Neural cell (in vitro differentiated cells): ENCODE results near the gene WNT2B. TPM values are rescaled to one million over a fixed set of nuclear protein-coding genes. Genes with fewer than 3 reads are reported as not detected.

Experiments used
- H2AFZ ChIP-seq: fragments of 200-600, 300-800 bp; sonication (generic), shearing (Covaris generic); 2 replicates; pipeline ENCODE4 v1.6.0; 2014; ENCODE audit warnings: low read depth, mild to moderate bottlenecking, antibody characterized with exemption, low read length, moderate library complexity
- H3F3A ChIP-seq: fragments of 200-600 bp; shearing (Covaris generic); 2 replicates; pipeline ENCODE4 v1.6.1; 2016; ENCODE audit warnings: mild to moderate bottlenecking, moderate library complexity, mixed read lengths, antibody characterized with exemption, low read length; ENCODE audit not compliant: insufficient read depth, poor library complexity, severe bottlenecking
- H3K27ac ChIP-seq: fragments of 200-600, 300-800 bp; sonication (generic), shearing (Covaris generic); 2 replicates; pipeline ENCODE4 v1.5.1; 2014; ENCODE audit warnings: mild to moderate bottlenecking, low read length, moderate library complexity
- H3K27me3 ChIP-seq: fragments of 300-800, 200-600 bp; sonication (generic), shearing (Covaris generic); 2 replicates; pipeline ENCODE4 v1.6.0; 2014; ENCODE audit warnings: mild to moderate bottlenecking, low read depth, low read length, moderate library complexity; ENCODE audit not compliant: insufficient read depth
- H3K36me3 ChIP-seq: fragments of 300-800, 200-600 bp; sonication (generic), shearing (Covaris generic); 2 replicates; pipeline ENCODE4 v1.5.1; 2014; ENCODE audit warnings: mild to moderate bottlenecking, antibody characterized with exemption, low read length, moderate library complexity; ENCODE audit not compliant: insufficient read depth
- H3K4me2 ChIP-seq: fragments of 300-800, 200-600 bp; sonication (generic), shearing (Covaris generic); 2 replicates; pipeline ENCODE4 v1.6.0; 2014; ENCODE audit warnings: mild to moderate bottlenecking, low read length
- H3K4me3 ChIP-seq: fragments of 300-800, 200-600 bp; sonication (generic), shearing (Covaris generic); 2 replicates; pipeline ENCODE4 v1.5.1; 2014; ENCODE audit warnings: mild to moderate bottlenecking, low read length, moderate library complexity
- H3K79me2 ChIP-seq: fragments of 200-600 bp; shearing (Covaris generic); replicated peaks from 2 replicates; pipeline ENCODE4 v1.6.0; 2014; ENCODE audit warnings: mild to moderate bottlenecking, low read length, moderate library complexity; ENCODE audit not compliant: insufficient read depth
- H3K9ac ChIP-seq: fragments of 300-800, 200-600 bp; sonication (generic), shearing (Covaris generic); 2 replicates; pipeline ENCODE4 v1.6.1; 2016; ENCODE audit warnings: mild to moderate bottlenecking, low read length, mixed read lengths
- H3K9me2 ChIP-seq: fragments of 200-600 bp; shearing (Covaris generic); 2 replicates; pipeline ENCODE4 v1.6.1; 2016; ENCODE audit warnings: mild to moderate bottlenecking, low read length, mixed read lengths; ENCODE audit not compliant: insufficient read depth
- H3K9me3 ChIP-seq: fragments of 200-600, 300-800 bp; sonication (generic), shearing (Covaris generic); 2 replicates; pipeline ENCODE4 v1.6.1; 2016; ENCODE audit warnings: mild to moderate bottlenecking, mixed run types, low read length, moderate library complexity, mixed read lengths
- H4K20me1 ChIP-seq: fragments of 200-600 bp; shearing (Covaris generic); 2 replicates; pipeline ENCODE4 v1.6.1; 2016; ENCODE audit warnings: mild to moderate bottlenecking, mixed run types; ENCODE audit not compliant: insufficient read depth
- EP300 ChIP-seq: fragments of 450-650 bp; conservative IDR thresholded peaks from 2 replicates; pipeline ENCODE4 v1.6.1; 2014; ENCODE audit warnings: antibody characterized with exemption, mild to moderate bottlenecking, moderate library complexity; ENCODE audit not compliant: poor library complexity, severe bottlenecking
- EZH2 ChIP-seq: fragments of 200-600, 300-800 bp; shearing (Covaris generic), sonication (generic); IDR thresholded peaks from 2 replicates; pipeline ENCODE4 v1.6.1; 2014; ENCODE audit warnings: antibody characterized with exemption, low read length, borderline replicate concordance, mild to moderate bottlenecking; ENCODE audit not compliant: insufficient read depth, poor library complexity, severe bottlenecking
- MXI1 ChIP-seq: fragments of 450-650 bp; conservative IDR thresholded peaks from 2 replicates; pipeline ENCODE4 v1.6.1; 2014; ENCODE audit warnings: antibody characterized with exemption, mild to moderate bottlenecking; ENCODE audit not compliant: poor library complexity, severe bottlenecking
- POLR2AphosphoS5 ChIP-seq: IDR thresholded peaks from 2 replicates; pipeline ENCODE4 v1.6.1; 2012
- RAD21 ChIP-seq: fragments of 450-650 bp; conservative IDR thresholded peaks from 2 replicates; pipeline ENCODE4 v1.6.1; 2014; ENCODE audit warnings: antibody characterized with exemption, mild to moderate bottlenecking, moderate library complexity
- SMC3 ChIP-seq: fragments of 450-650 bp; conservative IDR thresholded peaks from 2 replicates; pipeline ENCODE4 v1.6.1; 2014; ENCODE audit warnings: antibody characterized with exemption, mild to moderate bottlenecking, moderate library complexity; ENCODE audit not compliant: poor library complexity
- TAF1 ChIP-seq: IDR thresholded peaks from 2 replicates; pipeline ENCODE4 v1.6.1; 2012; ENCODE audit warnings: low read depth
- polyA plus RNA-seq: library from polyadenylated mRNA; depleted of rRNA; stranded (reverse); fragments of >200 nt; gene quantifications from 2 replicates; pipeline ENCODE4 v1.2.3, GENCODE V29; 2014
- TF ChIP-seq, protein P1 (sequence below): IDR thresholded peaks from 2 replicates; pipeline ENCODE4 v1.6.1; 2012; ENCODE audit warnings: borderline replicate concordance
- TF ChIP-seq, protein P2 (sequence below): fragments of 450-650 bp; IDR thresholded peaks from 2 replicates; pipeline ENCODE4 v1.5.1; 2014; ENCODE audit warnings: antibody characterized with exemption, mild to moderate bottlenecking, moderate library complexity; ENCODE audit not compliant: poor library complexity, severe bottlenecking

WNT2B gene
- polyA plus RNA-seq, 1 donor from 2014 or later, result 3.1 TPM

DNA sequence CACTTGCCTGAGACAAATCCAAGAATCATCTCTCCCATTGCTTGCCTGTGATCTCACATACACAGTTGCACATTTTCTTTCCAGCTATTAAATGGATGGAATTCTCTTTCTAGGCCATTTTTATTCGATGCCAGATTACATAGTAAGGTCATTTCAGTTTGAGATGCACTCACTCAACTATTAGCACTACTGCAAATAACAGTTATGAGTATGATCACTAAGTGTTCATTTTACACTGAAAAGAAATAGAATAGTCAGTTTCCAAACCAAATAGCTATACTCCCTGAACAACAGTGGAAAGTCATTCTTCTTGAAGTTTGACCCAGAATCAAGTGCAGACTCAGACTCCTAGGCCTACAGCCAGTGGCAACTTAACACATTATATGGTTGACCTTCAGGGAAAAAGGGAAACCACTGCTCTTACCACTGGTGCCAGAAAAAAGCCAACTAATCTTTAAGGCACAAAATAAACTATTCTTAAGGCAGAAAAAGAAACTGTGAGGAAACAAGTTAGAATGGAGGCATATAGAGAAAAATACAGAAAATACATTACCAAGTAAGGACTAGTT lies 31.5 kb downstream of the WNT2B start:
- Histone ChIP-seq H3K4me3 (no peak overlapping the region), H3K9ac (no peak overlapping the region), H3K4me2 (no peak overlapping the region), H3K36me3 (peaks cover 5% of the 10 kb centered on the region), H3K9me2 (no peaks in the 10 kb centered on the region), H3K79me2 (no peaks in the 10 kb centered on the region), H2AFZ (no peak overlapping the region), H3F3A (no peaks in the 10 kb centered on the region), H3K27ac (no peak overlapping the region), H3K9me3 (no peaks in the 10 kb centered on the region), H4K20me1 (no peaks in the 10 kb centered on the region), H3K27me3 (no peaks in the 10 kb centered on the region)
- TF ChIP-seq RAD21 (no peak), TAF1 (no peak), MXI1 (no peak), EP300 (no peak), SMC3 (no peak), POLR2AphosphoS5 (no peak), EZH2 (no peak)
- TF ChIP-seq, protein P1, sequence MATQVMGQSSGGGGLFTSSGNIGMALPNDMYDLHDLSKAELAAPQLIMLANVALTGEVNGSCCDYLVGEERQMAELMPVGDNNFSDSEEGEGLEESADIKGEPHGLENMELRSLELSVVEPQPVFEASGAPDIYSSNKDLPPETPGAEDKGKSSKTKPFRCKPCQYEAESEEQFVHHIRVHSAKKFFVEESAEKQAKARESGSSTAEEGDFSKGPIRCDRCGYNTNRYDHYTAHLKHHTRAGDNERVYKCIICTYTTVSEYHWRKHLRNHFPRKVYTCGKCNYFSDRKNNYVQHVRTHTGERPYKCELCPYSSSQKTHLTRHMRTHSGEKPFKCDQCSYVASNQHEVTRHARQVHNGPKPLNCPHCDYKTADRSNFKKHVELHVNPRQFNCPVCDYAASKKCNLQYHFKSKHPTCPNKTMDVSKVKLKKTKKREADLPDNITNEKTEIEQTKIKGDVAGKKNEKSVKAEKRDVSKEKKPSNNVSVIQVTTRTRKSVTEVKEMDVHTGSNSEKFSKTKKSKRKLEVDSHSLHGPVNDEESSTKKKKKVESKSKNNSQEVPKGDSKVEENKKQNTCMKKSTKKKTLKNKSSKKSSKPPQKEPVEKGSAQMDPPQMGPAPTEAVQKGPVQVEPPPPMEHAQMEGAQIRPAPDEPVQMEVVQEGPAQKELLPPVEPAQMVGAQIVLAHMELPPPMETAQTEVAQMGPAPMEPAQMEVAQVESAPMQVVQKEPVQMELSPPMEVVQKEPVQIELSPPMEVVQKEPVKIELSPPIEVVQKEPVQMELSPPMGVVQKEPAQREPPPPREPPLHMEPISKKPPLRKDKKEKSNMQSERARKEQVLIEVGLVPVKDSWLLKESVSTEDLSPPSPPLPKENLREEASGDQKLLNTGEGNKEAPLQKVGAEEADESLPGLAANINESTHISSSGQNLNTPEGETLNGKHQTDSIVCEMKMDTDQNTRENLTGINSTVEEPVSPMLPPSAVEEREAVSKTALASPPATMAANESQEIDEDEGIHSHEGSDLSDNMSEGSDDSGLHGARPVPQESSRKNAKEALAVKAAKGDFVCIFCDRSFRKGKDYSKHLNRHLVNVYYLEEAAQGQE, result no peak
- TF ChIP-seq, protein P2, sequence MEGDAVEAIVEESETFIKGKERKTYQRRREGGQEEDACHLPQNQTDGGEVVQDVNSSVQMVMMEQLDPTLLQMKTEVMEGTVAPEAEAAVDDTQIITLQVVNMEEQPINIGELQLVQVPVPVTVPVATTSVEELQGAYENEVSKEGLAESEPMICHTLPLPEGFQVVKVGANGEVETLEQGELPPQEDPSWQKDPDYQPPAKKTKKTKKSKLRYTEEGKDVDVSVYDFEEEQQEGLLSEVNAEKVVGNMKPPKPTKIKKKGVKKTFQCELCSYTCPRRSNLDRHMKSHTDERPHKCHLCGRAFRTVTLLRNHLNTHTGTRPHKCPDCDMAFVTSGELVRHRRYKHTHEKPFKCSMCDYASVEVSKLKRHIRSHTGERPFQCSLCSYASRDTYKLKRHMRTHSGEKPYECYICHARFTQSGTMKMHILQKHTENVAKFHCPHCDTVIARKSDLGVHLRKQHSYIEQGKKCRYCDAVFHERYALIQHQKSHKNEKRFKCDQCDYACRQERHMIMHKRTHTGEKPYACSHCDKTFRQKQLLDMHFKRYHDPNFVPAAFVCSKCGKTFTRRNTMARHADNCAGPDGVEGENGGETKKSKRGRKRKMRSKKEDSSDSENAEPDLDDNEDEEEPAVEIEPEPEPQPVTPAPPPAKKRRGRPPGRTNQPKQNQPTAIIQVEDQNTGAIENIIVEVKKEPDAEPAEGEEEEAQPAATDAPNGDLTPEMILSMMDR, result no peak

DNA sequence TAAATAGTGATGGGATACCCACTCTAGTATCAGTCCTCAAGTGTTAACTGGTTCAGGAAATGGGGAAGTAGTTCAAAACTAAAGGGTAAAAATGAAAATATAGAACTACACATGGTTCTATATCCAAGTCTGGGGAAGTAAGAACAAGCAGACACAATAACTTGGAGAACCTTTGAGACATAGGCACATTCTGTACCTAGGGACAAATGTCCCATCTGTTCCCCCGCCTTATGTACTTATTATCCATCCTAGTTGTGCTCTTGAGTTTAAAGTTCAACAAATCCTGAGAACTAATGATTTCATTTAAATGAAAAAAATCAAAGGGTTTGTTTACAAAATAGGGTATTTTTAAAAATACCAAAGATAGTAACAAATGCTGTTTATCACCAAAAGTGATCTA lies 32.5 kb downstream of the WNT2B start:
- TF ChIP-seq EZH2 (no peak), RAD21 (no peak), SMC3 (no peak), MXI1 (no peak), EP300 (no peak), TAF1 (no peak), POLR2AphosphoS5 (no peak)
- TF ChIP-seq, protein P2, result no peak
- TF ChIP-seq, protein P1, result no peak
- no peak overlapping the region for H3K9ac ChIP-seq
- no peak overlapping the region for H3K4me2 ChIP-seq
- no peaks in the 10 kb centered on the region for H4K20me1 ChIP-seq
- H3K36me3 ChIP-seq, result peaks cover 5% of the 10 kb centered on the region
- no peaks in the 10 kb centered on the region for H3K9me3 ChIP-seq
- H3K9me2 ChIP-seq, result no peaks in the 10 kb centered on the region
- H3K27ac ChIP-seq, result no peak overlapping the region
- H2AFZ ChIP-seq, result no peak overlapping the region
- no peaks in the 10 kb centered on the region for H3K79me2 ChIP-seq
- H3F3A ChIP-seq, result no peaks in the 10 kb centered on the region
- no peaks in the 10 kb centered on the region for H3K27me3 ChIP-seq
- no peak overlapping the region for H3K4me3 ChIP-seq
